Cerebellar cortex (tissue), 1 donor: ENCODE data around the gene DNAJA1.
"Not testable (repeated sequence)": the region's sequence is repeated elsewhere in the genome, so short reads cannot be mapped to it uniquely, and the experiment has no call there.

Source experiments
- DNase-seq: peaks from one replicate; pipeline ENCODE4 v3.0.0-alpha.2; 2015; ENCODE audit warnings: low spot score

The DNAJA1 gene

DNA sequence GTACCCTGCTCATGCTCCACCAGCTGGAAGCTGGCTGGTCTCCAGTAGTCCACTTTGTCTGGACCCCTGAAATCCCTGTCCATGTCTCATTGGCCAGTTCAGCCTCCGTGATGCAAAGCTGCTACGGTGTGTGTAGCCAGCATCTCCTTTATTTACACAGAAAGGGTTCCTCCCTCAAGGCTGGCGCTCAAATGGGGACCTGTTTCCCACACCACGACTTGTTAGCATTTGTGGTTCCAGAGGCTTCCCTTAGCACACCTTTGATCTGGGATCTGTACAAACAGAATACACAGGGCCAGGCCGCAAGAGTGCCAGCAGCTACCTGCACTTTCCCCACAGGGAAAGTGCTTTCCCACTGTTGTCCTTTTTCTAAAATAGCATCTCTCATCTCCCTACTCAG, 57.1 kb downstream of the DNAJA1 start:
- DNase-seq: no peak

DNA sequence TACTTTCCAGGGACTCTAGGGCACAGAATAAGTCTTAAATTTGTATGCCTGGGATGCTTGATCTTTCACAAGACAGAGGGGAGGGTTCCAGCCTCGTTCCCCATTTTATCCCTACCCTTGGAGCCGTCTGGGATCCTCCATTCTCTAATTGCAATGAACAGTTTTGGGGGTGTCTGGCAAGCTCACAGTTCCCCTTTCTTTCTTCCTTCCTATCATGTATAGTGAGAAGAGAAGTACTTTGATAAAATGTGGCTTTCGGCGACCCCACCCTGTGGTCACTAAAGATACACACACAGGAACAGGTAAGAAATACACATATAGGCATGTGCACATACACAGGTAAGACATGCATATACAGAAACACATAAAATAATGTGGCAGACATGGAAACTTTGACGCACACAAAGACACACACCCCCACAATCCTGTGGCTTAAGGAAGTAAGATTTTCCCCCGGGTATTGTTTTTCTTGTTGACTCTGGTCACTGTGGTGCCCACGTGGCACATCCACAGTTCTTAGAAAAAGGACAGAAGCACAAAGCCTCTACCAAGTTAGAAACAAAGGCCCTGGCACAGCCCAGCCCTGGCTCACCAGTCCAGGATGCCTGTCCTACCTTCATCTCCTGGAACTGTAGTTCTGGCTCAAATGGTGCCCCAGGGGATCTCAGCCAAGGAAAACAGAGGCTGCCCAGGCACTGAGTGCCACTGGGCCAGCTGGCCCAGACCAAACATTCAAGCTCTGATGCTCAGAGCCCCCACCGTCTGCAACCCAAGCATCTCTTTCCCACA, 57.7 kb downstream of the DNAJA1 start:
- peak; percentile 74 for DNase-seq

DNA sequence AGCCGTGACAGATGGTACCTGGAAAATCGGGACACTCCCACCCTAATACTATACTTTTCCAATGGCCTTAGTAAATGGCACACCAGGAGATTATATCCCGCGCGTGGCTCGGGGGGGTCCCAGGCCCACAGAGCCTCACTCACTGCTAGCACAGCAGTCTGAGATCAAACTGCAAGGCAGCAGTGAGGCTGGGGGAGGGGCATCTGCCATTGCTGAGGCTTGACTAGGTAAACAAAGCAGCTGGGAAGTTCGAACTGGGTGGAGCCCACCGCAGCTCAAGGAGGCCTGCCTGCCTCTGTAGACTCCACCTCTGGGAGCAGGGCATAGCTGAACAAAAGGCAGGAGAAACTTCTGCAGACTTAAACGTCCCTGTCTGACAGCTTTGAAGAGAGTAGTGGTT, 60.6 kb downstream of the DNAJA1 start:
- DNase-seq: not testable (repeated sequence)
